ENCODE measurements around the gene DPM1. TPM values are rescaled to one million over a fixed set of nuclear protein-coding genes. Genes with fewer than 3 reads are reported as not detected.

The DPM1 gene
- total and polyA plus RNA-seq, 2 donors from 2014 or later = 32.4 to 53.2 TPM

DNA sequence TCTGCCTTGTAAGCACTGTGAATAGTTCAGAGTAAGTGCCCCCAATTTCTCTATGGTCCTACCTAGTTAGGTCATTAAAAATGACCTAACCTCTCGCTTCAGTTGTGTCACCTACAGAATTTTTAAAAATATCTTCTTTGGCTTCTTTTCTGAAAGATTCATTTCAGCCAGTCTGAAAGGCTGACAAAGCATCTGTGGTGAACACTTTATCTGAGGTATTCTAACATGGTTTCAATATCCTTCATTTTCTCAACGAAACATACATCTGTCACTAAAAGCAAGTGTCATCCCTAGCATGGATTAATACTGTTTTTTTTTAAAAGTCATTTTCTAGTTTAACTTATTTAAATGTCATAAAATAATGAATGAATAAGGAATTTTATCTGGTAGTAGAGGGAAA, 5.1 kb downstream of the DPM1 start:
- no peak for DNase-seq
- Histone ChIP-seq H3K9me3 (ENCODE audit: control insufficient read depth in 2 of 3, insufficient read depth in 1 of 3, low read length in 3 of 3) (no peaks in the 10 kb centered on the region), H3K27me3 (ENCODE audit: control insufficient read depth, insufficient read depth, low read length) (no peaks in the 10 kb centered on the region), H3K27ac (ENCODE audit: low read depth in 2 of 2, low read length in 2 of 2) (no peak overlapping the region), H3K9ac (ENCODE audit: low read length in 3 of 3) (no peak overlapping the region), H3K4me1 (ENCODE audit: control insufficient read depth in 2 of 3, insufficient read depth in 2 of 3, low read depth in 1 of 3, low read length in 3 of 3) (peaks cover 0 to 12% (median 6%) of the 10 kb centered on the region in 3 donors), H3K36me3 (ENCODE audit: control insufficient read depth in 2 of 3, insufficient read depth in 3 of 3, low read length in 3 of 3) (peaks cover 3 to 27% (median 22%) of the 10 kb centered on the region in 3 donors), H3K4me3 (ENCODE audit: low read length in 3 of 3) (no peak overlapping the region)
- TF ChIP-seq, protein P1, sequence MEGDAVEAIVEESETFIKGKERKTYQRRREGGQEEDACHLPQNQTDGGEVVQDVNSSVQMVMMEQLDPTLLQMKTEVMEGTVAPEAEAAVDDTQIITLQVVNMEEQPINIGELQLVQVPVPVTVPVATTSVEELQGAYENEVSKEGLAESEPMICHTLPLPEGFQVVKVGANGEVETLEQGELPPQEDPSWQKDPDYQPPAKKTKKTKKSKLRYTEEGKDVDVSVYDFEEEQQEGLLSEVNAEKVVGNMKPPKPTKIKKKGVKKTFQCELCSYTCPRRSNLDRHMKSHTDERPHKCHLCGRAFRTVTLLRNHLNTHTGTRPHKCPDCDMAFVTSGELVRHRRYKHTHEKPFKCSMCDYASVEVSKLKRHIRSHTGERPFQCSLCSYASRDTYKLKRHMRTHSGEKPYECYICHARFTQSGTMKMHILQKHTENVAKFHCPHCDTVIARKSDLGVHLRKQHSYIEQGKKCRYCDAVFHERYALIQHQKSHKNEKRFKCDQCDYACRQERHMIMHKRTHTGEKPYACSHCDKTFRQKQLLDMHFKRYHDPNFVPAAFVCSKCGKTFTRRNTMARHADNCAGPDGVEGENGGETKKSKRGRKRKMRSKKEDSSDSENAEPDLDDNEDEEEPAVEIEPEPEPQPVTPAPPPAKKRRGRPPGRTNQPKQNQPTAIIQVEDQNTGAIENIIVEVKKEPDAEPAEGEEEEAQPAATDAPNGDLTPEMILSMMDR (IDR thresholded peaks at IDR 0.05; ENCODE audit: borderline replicate concordance, extremely low read depth, insufficient read depth) = no peak
- no peak for FAIRE-seq
- intact Hi-C loops (cut with DNase I) = no loop called here

DNA sequence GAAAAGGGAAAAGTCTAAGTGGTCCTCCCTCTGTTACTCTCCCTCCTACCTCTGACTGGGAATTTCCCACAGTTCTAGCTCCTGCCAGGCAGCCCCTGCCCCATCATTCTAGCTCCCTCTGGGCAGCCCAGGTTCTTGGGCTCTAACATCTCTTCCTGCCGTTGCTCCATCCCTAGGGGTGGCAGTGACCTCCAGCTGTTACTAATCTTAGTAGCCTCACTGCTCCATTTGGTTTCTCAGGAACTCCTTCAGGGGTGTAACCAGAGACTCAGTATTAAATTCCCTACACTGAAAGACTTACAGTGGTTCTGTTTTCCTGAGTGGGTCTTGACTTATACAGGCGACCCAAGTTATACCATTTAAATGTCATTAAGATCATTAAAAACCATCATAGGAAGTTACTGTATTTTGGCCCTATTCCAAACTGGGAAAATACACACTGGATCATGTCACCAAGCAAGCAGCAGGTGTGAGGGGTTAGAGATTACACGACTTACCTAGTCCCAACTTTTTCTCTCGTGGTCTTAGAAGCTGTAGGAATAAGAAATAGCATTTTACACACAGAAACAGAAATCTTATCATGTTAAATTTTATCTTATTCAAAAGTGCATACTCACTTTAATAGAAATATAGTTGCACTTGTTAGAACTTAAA, 10.1 kb downstream of the DPM1 start:
- intact Hi-C loops (cut with DNase I) = no loop called here
- no peak for DNase-seq
- Histone ChIP-seq H3K27ac (ENCODE audit: low read depth in 2 of 2, low read length in 2 of 2) (no peak overlapping the region), H3K9me3 (ENCODE audit: control insufficient read depth in 2 of 3, insufficient read depth in 1 of 3, low read length in 3 of 3) (no peaks in the 10 kb centered on the region), H3K4me1 (ENCODE audit: control insufficient read depth in 2 of 3, insufficient read depth in 2 of 3, low read depth in 1 of 3, low read length in 3 of 3) (no peaks in the 10 kb centered on the region), H3K27me3 (ENCODE audit: control insufficient read depth, insufficient read depth, low read length) (no peaks in the 10 kb centered on the region), H3K9ac (ENCODE audit: low read length in 3 of 3) (no peak overlapping the region), H3K36me3 (ENCODE audit: control insufficient read depth in 2 of 3, insufficient read depth in 3 of 3, low read length in 3 of 3) (peaks cover 13 to 54% (median 38%) of the 10 kb centered on the region in 3 donors), H3K4me3 (ENCODE audit: low read length in 3 of 3) (no peak overlapping the region)
- FAIRE-seq = no peak
- TF ChIP-seq, protein P1 (IDR thresholded peaks at IDR 0.05; ENCODE audit: borderline replicate concordance, extremely low read depth, insufficient read depth) = no peak

DNA sequence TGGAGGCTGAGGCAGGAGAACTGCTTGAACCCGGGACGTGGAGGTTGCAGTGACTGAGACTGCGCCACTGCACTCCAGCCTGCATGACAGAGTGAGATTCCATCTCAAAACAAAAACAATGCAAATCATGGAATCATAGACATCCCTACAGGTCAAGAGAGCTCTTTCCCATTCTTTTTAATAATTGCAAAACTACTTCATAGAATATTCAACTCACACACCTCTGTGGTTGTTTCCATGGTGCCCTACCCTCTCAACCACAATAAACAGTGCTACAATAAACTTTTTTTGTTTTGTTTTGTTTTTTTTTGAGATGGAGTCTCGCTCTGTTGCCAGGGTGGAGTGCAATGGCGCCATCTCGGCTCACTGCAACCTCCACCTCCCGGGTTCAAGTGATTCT, 15.3 kb downstream of the DPM1 start:
- Histone ChIP-seq H3K4me1 (ENCODE audit: control insufficient read depth in 2 of 3, insufficient read depth in 2 of 3, low read depth in 1 of 3, low read length in 3 of 3) (no peaks in the 10 kb centered on the region), H3K9ac (ENCODE audit: low read length in 3 of 3) (no peak overlapping the region), H3K9me3 (ENCODE audit: control insufficient read depth in 2 of 3, insufficient read depth in 1 of 3, low read length in 3 of 3) (no peaks in the 10 kb centered on the region), H3K4me3 (ENCODE audit: low read length in 3 of 3) (no peak overlapping the region), H3K27me3 (ENCODE audit: control insufficient read depth, insufficient read depth, low read length) (no peaks in the 10 kb centered on the region), H3K36me3 (ENCODE audit: control insufficient read depth in 2 of 3, insufficient read depth in 3 of 3, low read length in 3 of 3) (peaks cover 11 to 55% (median 24%) of the 10 kb centered on the region in 3 donors), H3K27ac (ENCODE audit: low read depth in 2 of 2, low read length in 2 of 2) (no peak overlapping the region)
- TF ChIP-seq, protein P1 (IDR thresholded peaks at IDR 0.05; ENCODE audit: borderline replicate concordance, extremely low read depth, insufficient read depth) = no peak
- intact Hi-C loops (cut with DNase I) = no loop called here
- DNase-seq = no peak
- no peak for FAIRE-seq

All from kidney (tissue), 14 donors.